Upper lobe of left lung (tissue), 4 donors: ENCODE measurements around the gene IL13.

Source experiments
- POLR2A ChIP-seq, 4 donors: fragments of 450-650 bp; IDR thresholded peaks; one replicate each; pipeline ENCODE4 v1.5.1; 2016 to 2017; ENCODE audit warnings: antibody characterized with exemption in 4 of 4, mild to moderate bottlenecking in 2 of 4
- POLR2AphosphoS5 ChIP-seq, 2 donors: sonication (generic); formaldehyde crosslinking; IDR thresholded peaks; one replicate each; pipeline ENCODE4 v1.5.1; 2017; ENCODE audit warnings: antibody characterized with exemption in 2 of 2
- TF ChIP-seq, protein P1 (sequence below), 6 experiments: fragments of 450-650 bp in 4 of 6; fragments of 200-600 bp in 2 of 6; sonication (generic) in 2 of 6; IDR thresholded peaks; one replicate each; pipeline ENCODE4 v1.5.1; 2016 to 2019; ENCODE audit warnings: antibody characterized with exemption in 6 of 6

DNA sequence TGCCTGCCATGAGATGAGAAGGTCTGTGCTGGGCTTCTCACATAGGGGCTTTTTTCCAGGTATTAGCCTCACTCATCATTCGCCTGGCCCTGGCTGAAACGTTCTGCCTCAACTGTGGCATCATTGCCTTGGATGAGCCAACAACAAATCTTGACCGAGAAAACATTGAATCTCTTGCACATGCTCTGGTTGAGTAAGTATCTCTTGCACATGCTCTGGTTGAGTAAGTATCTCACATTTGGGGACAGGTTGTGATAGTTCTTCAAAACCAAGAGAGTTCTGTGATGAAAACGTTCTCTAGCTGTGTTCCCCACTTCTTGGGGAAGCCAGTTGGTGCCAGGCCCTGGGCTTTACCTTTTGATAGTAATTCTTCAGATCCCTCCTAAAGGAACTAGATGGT, 17.4 kb upstream of the IL13 start:
- TF ChIP-seq, protein P1, sequence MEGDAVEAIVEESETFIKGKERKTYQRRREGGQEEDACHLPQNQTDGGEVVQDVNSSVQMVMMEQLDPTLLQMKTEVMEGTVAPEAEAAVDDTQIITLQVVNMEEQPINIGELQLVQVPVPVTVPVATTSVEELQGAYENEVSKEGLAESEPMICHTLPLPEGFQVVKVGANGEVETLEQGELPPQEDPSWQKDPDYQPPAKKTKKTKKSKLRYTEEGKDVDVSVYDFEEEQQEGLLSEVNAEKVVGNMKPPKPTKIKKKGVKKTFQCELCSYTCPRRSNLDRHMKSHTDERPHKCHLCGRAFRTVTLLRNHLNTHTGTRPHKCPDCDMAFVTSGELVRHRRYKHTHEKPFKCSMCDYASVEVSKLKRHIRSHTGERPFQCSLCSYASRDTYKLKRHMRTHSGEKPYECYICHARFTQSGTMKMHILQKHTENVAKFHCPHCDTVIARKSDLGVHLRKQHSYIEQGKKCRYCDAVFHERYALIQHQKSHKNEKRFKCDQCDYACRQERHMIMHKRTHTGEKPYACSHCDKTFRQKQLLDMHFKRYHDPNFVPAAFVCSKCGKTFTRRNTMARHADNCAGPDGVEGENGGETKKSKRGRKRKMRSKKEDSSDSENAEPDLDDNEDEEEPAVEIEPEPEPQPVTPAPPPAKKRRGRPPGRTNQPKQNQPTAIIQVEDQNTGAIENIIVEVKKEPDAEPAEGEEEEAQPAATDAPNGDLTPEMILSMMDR (IDR thresholded peaks at IDR 0.05), result no peak
- no peak for TF ChIP-seq POLR2A (IDR thresholded peaks at IDR 0.05)
- no peak for TF ChIP-seq POLR2AphosphoS5 (IDR thresholded peaks at IDR 0.05)
